Esophagus (tissue), 2 donors: Measurements from ENCODE around the gene RABGAP1L. TPM values are rescaled to one million over a fixed set of nuclear protein-coding genes. Genes with fewer than 3 reads are reported as not detected.

Source experiments
- H3K27ac ChIP-seq, 2 donors: one replicate each; pipeline ENCODE4 v1.5.1; 2013; ENCODE audit warnings: low read depth in 2 of 2, mild to moderate bottlenecking in 2 of 2, inconsistent platforms in 1 of 2, low read length in 1 of 2, moderate library complexity in 1 of 2
- H3K27me3 ChIP-seq, 2 donors: one replicate each; pipeline ENCODE4 v1.6.1; 2013; ENCODE audit warnings: low read length in 2 of 2, control low read depth in 1 of 2, mild to moderate bottlenecking in 1 of 2; ENCODE audit not compliant: insufficient read depth in 2 of 2, control insufficient read depth in 1 of 2
- H3K36me3 ChIP-seq, 2 donors: one replicate each; pipeline ENCODE4 v1.6.1; 2013; ENCODE audit warnings: low read length in 1 of 2; ENCODE audit not compliant: control insufficient read depth in 2 of 2, insufficient read depth in 2 of 2
- H3K4me1 ChIP-seq, 2 donors: one replicate each; pipeline ENCODE4 v1.6.1; 2013; ENCODE audit warnings: low read length in 1 of 2; ENCODE audit not compliant: control insufficient read depth in 2 of 2, insufficient read depth in 2 of 2
- H3K4me3 ChIP-seq, 2 donors: one replicate each; pipeline ENCODE4 v1.5.1; 2013; ENCODE audit warnings: low read length in 2 of 2, mild to moderate bottlenecking in 2 of 2, low read depth in 1 of 2, moderate library complexity in 1 of 2
- H3K9me3 ChIP-seq, 2 donors: one replicate each; pipeline ENCODE4 v1.6.1; 2013; ENCODE audit warnings: mild to moderate bottlenecking in 2 of 2, low read depth in 1 of 2, low read length in 1 of 2, moderate library complexity in 1 of 2; ENCODE audit not compliant: control insufficient read depth in 2 of 2, insufficient read depth in 1 of 2
- WGBS, 2 donors: extraction: QIAGEN DNeasy Blood & Tissue Kit; methylation state at CpG; one replicate each; pipeline ENCODE4 v1.1.7; 2013; 5-methylcytosine and 5-hydroxymethylcytosine counted together
- polyA plus RNA-seq, 2 donors: library from polyadenylated mRNA; stranded (reverse); fragments of 200-250 nt; gene quantifications; one replicate each; pipeline ENCODE4 v1.2.3, GENCODE V29; 2013
- donor health status: healthy with polysubstance abuse.
- donor health status: Bipolar disorder and iron deficiency.

The RABGAP1L gene
- polyA plus RNA-seq, 2 donors = 9.2 to 13.0 TPM

- Histone ChIP-seq H3K36me3 (peaks cover 5 to 9% of the 10 kb centered on the region in 2 donors), H3K4me3 (no peak overlapping the region), H3K9me3 (no peaks in the 10 kb centered on the region), H3K4me1 (peaks cover 0 to 3% of the 10 kb centered on the region in 2 donors), H3K27ac (peak overlapping the region; percentile 31 to 52), H3K27me3 (no peaks in the 10 kb centered on the region)
- 69 to 76% methylated on average over 4 of the region's 4 CpGs for WGBS, 2 donors
These were observed 817.3 kb downstream of the RABGAP1L start for GRCh38 chr1:174976436-174977108.

- H3K27me3 ChIP-seq = no peaks in the 10 kb centered on the region
- no peaks in the 10 kb centered on the region for H3K9me3 ChIP-seq
- peaks cover 5 to 7% of the 10 kb centered on the region in 2 donors for H3K36me3 ChIP-seq
- no peak overlapping the region for H3K4me3 ChIP-seq
- no peak overlapping the region for H3K27ac ChIP-seq
- no peaks in the 10 kb centered on the region for H3K4me1 ChIP-seq
These were observed 823.8 kb downstream of the RABGAP1L start for GRCh38 chr1:174982971-174983689.

- H3K4me3 ChIP-seq = no peak overlapping the region
- H3K9me3 ChIP-seq = no peaks in the 10 kb centered on the region
- no peak overlapping the region for H3K27ac ChIP-seq
- no peaks in the 10 kb centered on the region for H3K4me1 ChIP-seq
- no peaks in the 10 kb centered on the region for H3K27me3 ChIP-seq
- H3K36me3 ChIP-seq = peaks cover 0 to 3% of the 10 kb centered on the region in 2 donors
- WGBS, 2 donors = 95 to 97% methylated on average over 4 of the region's 4 CpGs
These were observed 825.6 kb downstream of the RABGAP1L start for GRCh38 chr1:174984952-174985351.

- no peaks in the 10 kb centered on the region for H3K36me3 ChIP-seq
- H3K4me1 ChIP-seq = no peaks in the 10 kb centered on the region
- H3K9me3 ChIP-seq = no peaks in the 10 kb centered on the region
- no peak overlapping the region for H3K27ac ChIP-seq
- H3K4me3 ChIP-seq = no peak overlapping the region
- H3K27me3 ChIP-seq = no peaks in the 10 kb centered on the region
These were observed 829.2 kb downstream of the RABGAP1L start for GRCh38 chr1:174988539-174988938.

DNA sequence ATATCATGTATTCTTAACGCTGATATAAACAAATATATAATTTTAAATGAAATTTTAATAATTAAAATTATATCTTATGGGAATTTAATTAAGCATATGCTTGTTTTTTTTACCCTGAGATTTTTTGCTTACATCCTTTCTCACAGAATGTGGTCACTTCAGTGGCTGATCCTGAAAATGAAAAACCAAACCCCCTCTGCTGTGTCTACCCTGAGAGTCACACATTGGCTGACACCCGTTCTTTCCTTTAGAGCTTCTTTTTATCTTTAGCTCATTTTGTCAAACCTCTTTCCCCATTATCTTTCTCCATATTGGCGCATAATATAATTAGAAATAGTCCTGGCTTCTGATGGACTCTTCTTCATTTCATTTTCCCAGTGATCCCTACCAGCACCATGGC is 829.7 kb downstream of the RABGAP1L start:
- H3K27ac ChIP-seq = no peak overlapping the region
- H3K27me3 ChIP-seq = no peaks in the 10 kb centered on the region
- H3K4me1 ChIP-seq = no peaks in the 10 kb centered on the region
- H3K4me3 ChIP-seq = no peak overlapping the region
- H3K36me3 ChIP-seq = no peaks in the 10 kb centered on the region
- no peaks in the 10 kb centered on the region for H3K9me3 ChIP-seq
- WGBS, 2 donors = 78 to 92% methylated on average over 3 of the region's 3 CpGs

DNA sequence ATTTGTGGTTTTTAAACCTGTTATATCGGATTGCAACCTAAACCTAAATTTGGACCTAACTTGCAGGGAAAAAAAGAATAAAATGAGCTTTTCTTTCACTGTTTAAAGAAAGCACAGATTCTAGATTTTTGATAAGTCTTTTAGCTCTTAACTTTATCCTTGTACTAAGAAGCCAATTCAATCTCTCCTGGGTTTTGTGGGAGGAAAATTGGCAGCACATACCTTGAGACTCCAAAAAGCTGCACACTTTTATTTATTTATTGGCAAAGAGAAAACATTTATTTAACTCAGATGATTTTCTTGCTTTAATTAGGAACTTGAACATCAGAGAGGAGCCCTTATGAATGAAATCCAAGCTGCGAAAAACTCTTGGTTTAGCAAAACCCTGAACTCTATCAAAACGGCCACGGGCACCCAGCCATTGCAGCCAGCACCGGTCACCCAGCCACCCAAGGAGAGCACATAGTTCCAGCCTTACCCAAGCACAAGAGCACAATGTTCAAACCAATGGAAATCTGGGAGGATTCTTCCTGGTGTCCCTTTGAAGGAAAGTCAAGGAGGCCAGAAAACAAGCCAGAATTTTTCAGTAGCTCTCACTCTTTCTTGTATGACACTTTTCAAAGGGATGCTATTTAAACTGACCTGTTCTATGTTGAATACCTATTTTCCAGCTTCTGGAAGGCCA is 830.4 kb downstream of the RABGAP1L start:
- Histone ChIP-seq H3K4me1 (no peaks in the 10 kb centered on the region), H3K27ac (peak overlapping the region in 1 of 2 donors; percentile 8), H3K36me3 (no peaks in the 10 kb centered on the region), H3K9me3 (no peaks in the 10 kb centered on the region), H3K4me3 (no peak overlapping the region), H3K27me3 (no peaks in the 10 kb centered on the region)
- 66 to 77% methylated on average over 5 of the region's 5 CpGs for WGBS, 2 donors

DNA sequence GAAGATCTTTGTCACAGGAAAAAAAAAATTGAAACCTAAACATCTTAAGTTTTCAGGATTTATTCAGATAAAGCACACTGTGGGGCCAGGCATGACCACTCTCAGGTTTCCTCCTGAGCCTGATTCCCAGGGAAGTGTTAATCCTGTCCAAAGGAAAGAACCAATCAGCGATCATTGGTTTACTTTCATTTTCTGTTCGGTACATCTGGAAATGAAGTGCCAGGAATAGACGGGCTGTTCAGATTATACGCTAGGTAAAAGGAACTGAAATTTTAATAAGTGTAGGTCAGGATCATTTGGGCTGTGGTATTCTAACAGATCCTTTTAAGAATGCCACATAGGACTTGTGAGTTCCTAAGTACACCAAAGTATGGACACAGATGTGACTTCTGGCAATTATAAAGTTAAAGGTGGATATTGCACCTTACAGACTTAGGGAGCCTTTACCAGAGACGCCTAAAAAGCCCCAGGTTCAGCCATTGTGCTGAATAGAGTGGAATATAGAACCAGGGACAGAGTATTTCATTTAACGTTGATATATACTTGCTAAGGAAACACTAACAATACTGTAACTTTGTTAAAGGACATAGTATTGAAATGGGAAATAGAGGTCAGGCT is 831.2 kb downstream of the RABGAP1L start:
- Histone ChIP-seq H3K9me3 (no peaks in the 10 kb centered on the region), H3K27ac (peak overlapping the region in 1 of 2 donors; percentile 70), H3K4me1 (no peaks in the 10 kb centered on the region), H3K4me3 (peak overlapping the region; percentile 27 to 47), H3K36me3 (no peaks in the 10 kb centered on the region), H3K27me3 (no peaks in the 10 kb centered on the region)
- WGBS, 2 donors = 23 to 30% methylated on average over 6 of the region's 6 CpGs

GRCh38 chr1:174991473-174991872 is 832.2 kb downstream of the RABGAP1L start:
- H3K27me3 ChIP-seq = no peaks in the 10 kb centered on the region
- H3K4me1 ChIP-seq = no peaks in the 10 kb centered on the region
- WGBS, 2 donors = 91 to 92% methylated on average over 1 of the region's 1 CpG
- H3K4me3 ChIP-seq = no peak overlapping the region
- H3K36me3 ChIP-seq = no peaks in the 10 kb centered on the region
- H3K27ac ChIP-seq = no peak overlapping the region
- no peaks in the 10 kb centered on the region for H3K9me3 ChIP-seq

GRCh38 chr1:174995121-174995520 is 835.8 kb downstream of the RABGAP1L start:
- no peaks in the 10 kb centered on the region for H3K9me3 ChIP-seq
- WGBS, 2 donors = 64 to 69% methylated on average over 3 of the region's 3 CpGs
- H3K4me3 ChIP-seq = no peak overlapping the region
- H3K27ac ChIP-seq = no peak overlapping the region
- no peaks in the 10 kb centered on the region for H3K27me3 ChIP-seq
- no peaks in the 10 kb centered on the region for H3K4me1 ChIP-seq
- no peaks in the 10 kb centered on the region for H3K36me3 ChIP-seq
